ENCODE results near the gene PRICKLE1. TPM values are rescaled to one million over a fixed set of nuclear protein-coding genes. Genes with fewer than 3 reads are reported as not detected.

PRICKLE1 gene
- total and polyA plus RNA-seq, 2 of the 13 experiments (the other 11 are each of a cell fraction or from before 2014, with no cell fraction given), result not detected

- TF ChIP-seq ZUFSP (CRISPR knock-in tag; IDR thresholded peaks at IDR 0.05; ENCODE audit: borderline replicate concordance) (no peak), KLF9 (CRISPR knock-in tag; IDR thresholded peaks at IDR 0.05; ENCODE audit: low read depth) (no peak), DR1 (CRISPR knock-in tag; IDR thresholded peaks at IDR 0.05) (no peak), SP5 (CRISPR knock-in tag; IDR thresholded peaks at IDR 0.05; ENCODE audit: borderline replicate concordance, low read depth) (no peak), KDM6A (CRISPR knock-in tag; IDR thresholded peaks at IDR 0.05; ENCODE audit: low read depth) (no peak), BRCA1 (CRISPR knock-in tag; IDR thresholded peaks at IDR 0.05) (no peak), TBP (CRISPR knock-in tag; IDR thresholded peaks at IDR 0.05) (no peak), GTF3A (CRISPR knock-in tag; conservative IDR thresholded peaks at IDR 0.05) (no peak), RERE (CRISPR knock-in tag; IDR thresholded peaks at IDR 0.05; ENCODE audit: low read depth) (no peak), ZNF235 (CRISPR knock-in tag; IDR thresholded peaks at IDR 0.05; ENCODE audit: borderline replicate concordance) (no peak), ZNF660 (CRISPR knock-in tag; IDR thresholded peaks at IDR 0.05; ENCODE audit: borderline replicate concordance, low read depth) (no peak), NR0B2 (CRISPR knock-in tag; IDR thresholded peaks at IDR 0.05) (no peak), ZNF749 (CRISPR knock-in tag; IDR thresholded peaks at IDR 0.05; ENCODE audit: borderline replicate concordance) (no peak), ZKSCAN1 (IDR thresholded peaks at IDR 0.05; ENCODE audit: low read length) (no peak), ZNF619 (CRISPR knock-in tag; IDR thresholded peaks at IDR 0.05) (no peak), GABPA (IDR thresholded peaks at IDR 0.05; ENCODE audit: low read depth, low read length) (no peak), GABPA (CRISPR knock-in tag; IDR thresholded peaks at IDR 0.05; ENCODE audit: low read depth) (no peak), SP4 (CRISPR knock-in tag; IDR thresholded peaks at IDR 0.05) (no peak), HOXA9 (CRISPR knock-in tag; IDR thresholded peaks at IDR 0.05; ENCODE audit: borderline replicate concordance) (no peak), SOX5 (CRISPR knock-in tag; IDR thresholded peaks at IDR 0.05; ENCODE audit: borderline replicate concordance) (no peak), ZNF430 (CRISPR knock-in tag; IDR thresholded peaks at IDR 0.05) (no peak), GLMP (CRISPR knock-in tag; IDR thresholded peaks at IDR 0.05; ENCODE audit: borderline replicate concordance) (no peak), HNRNPLL (IDR thresholded peaks at IDR 0.05; ENCODE audit: low read depth, low read length, poor library complexity, severe bottlenecking) (peak; percentile 59)
Observed at GRCh38 chr12:42482748-42483520, 106.6 kb downstream of the PRICKLE1 start (continued).
